ENCODE results near the gene POLR2H. TPM values are rescaled to one million over a fixed set of nuclear protein-coding genes. Genes with fewer than 3 reads are reported as not detected.

The POLR2H gene
- 10 to 100 TPM; 33.0 to 75.1 (median 53.3) TPM for total RNA-seq
- 53.7 TPM for total RNA-seq (2013)
- 16.5 to 108 (median 34.4) reads per million in 29 experiments for total RNA-seq

- H3K36me3 Mint-ChIP-seq, result peaks cover 12% of the 10 kb centered on the region
- CTCF ChIA-PET, result no interaction called here
- peak within 1 kb of the TSS; percentile 85 for H3K27ac ChIP-seq (ENCODE audit: low read length)
- H3K4me1 ChIP-seq (ENCODE audit: control insufficient read depth in 1 of 2, extremely low read depth in 1 of 2, insufficient read depth in 2 of 2, low read length in 2 of 2), result peaks cover 4 to 29% of the 10 kb centered on the region in 2 experiments
- H3K36me3 ChIP-seq (ENCODE audit: control insufficient read depth in 2 of 2, extremely low read depth in 1 of 2, insufficient read depth in 1 of 2, low read length in 1 of 2), result no peaks in the 10 kb centered on the region
- H3K4me3 ChIP-seq (ENCODE audit: control insufficient read depth in 1 of 2, extremely low read depth in 1 of 2, low read length in 1 of 2), result peak within 1 kb of the TSS; percentile 76 to 94
- no peaks in the 10 kb centered on the region for H3K27me3 ChIP-seq (replicated peaks in 1 of 2; ENCODE audit: control insufficient read depth in 2 of 2, extremely low read depth in 1 of 2, insufficient read depth in 2 of 2, low read length in 1 of 2)
- under 1% methylated on average over 56 of the region's 56 CpGs for WGBS (ENCODE audit: insufficient coverage)
- H3K27ac Mint-ChIP-seq, result peak within 1 kb of the TSS; percentile 93 to 94
- ATAC-seq (replicated peaks in 1 of 4), result peak; percentile 31 to 54 (median 48)
- DNase-seq, result peak in 14 of 35 experiments; percentile 6 to 52 (median 30)
- peak within 1 kb of the TSS; percentile 86 to 98 (median 94) for H3K4me3 Mint-ChIP-seq
- no peaks in the 10 kb centered on the region for H3K9me3 ChIP-seq
- peaks cover 26 to 39% (median 27%) of the 10 kb centered on the region in 3 donors for H3K4me1 Mint-ChIP-seq
- H3K27me3 Mint-ChIP-seq, result no peaks in the 10 kb centered on the region
- POLR2A ChIA-PET, result no interaction called here
- no peaks in the 10 kb centered on the region for H3K9me3 Mint-ChIP-seq
Observed at GRCh38 chr3:184361532-184361931, at the start of gene POLR2H, which contains the start of gene CLCN2. Gene POLR2H (plus strand): TSS chr3:184361710. CDS start chr3:184363493, 1,783 bp downstream. Gene CLCN2 (minus strand): TSS chr3:184361605. CDS start chr3:184361479, 126 bp downstream.

GRCh38 chr3:184314363-184314699 is 47.2 kb upstream of the POLR2H start, which contains the start of gene EIF4G1:
Gene EIF4G1 (plus strand): TSS chr3:184314606. CDS start chr3:184315797, 1,191 bp downstream.
- peaks cover 2 to 32% of the 10 kb centered on the region in 2 experiments for H3K4me1 ChIP-seq (ENCODE audit: control insufficient read depth in 1 of 2, extremely low read depth in 1 of 2, insufficient read depth in 2 of 2, low read length in 2 of 2)
- peak within 1 kb of the TSS; percentile 94 for H3K27ac ChIP-seq (ENCODE audit: low read length)
- H3K27me3 ChIP-seq (replicated peaks in 1 of 2; ENCODE audit: control insufficient read depth in 2 of 2, extremely low read depth in 1 of 2, insufficient read depth in 2 of 2, low read length in 1 of 2), result no peaks in the 10 kb centered on the region
- H3K36me3 Mint-ChIP-seq, result peaks cover 14% of the 10 kb centered on the region
- peak within 1 kb of the TSS; percentile 55 to 74 for H3K4me3 ChIP-seq (ENCODE audit: control insufficient read depth in 1 of 2, extremely low read depth in 1 of 2, low read length in 1 of 2)
- ATAC-seq (replicated peaks in 1 of 4) (peak; percentile 87 to 89 (median 88)), DNase-seq (peak; percentile 80 to 97 (median 91))
- CTCF ChIA-PET, result no interaction called here
- POLR2A ChIA-PET, result no interaction called here
- peak within 1 kb of the TSS; percentile 88 to 95 for H3K27ac Mint-ChIP-seq
- peaks cover 29 to 32% (median 31%) of the 10 kb centered on the region in 3 donors for H3K4me1 Mint-ChIP-seq
- H3K36me3 ChIP-seq (ENCODE audit: control insufficient read depth in 2 of 2, extremely low read depth in 1 of 2, insufficient read depth in 1 of 2, low read length in 1 of 2), result peaks cover 0 to 18% of the 10 kb centered on the region in 2 donors
- H3K27me3 Mint-ChIP-seq, result no peaks in the 10 kb centered on the region
- H3K4me3 Mint-ChIP-seq, result peak within 1 kb of the TSS; percentile 78 to 85 (median 79)
- no peaks in the 10 kb centered on the region for H3K9me3 ChIP-seq
- no peaks in the 10 kb centered on the region for H3K9me3 Mint-ChIP-seq
- WGBS (ENCODE audit: insufficient coverage), result 0% methylated on average over 24 of the region's 40 CpGs

GRCh38 chr3:184314700-184315542 is 46.6 kb upstream of the POLR2H start:
- Mint-ChIP-seq H3K27ac (peak overlapping the region; percentile 88 to 95), H3K9me3 (no peaks in the 10 kb centered on the region), H3K4me1 (peaks cover 31 to 36% (median 33%) of the 10 kb centered on the region in 3 donors), H3K36me3 (peaks cover 14% of the 10 kb centered on the region), H3K27me3 (no peaks in the 10 kb centered on the region), H3K4me3 (peak overlapping the region; percentile 78 to 85 (median 79))
- CTCF ChIA-PET, result interaction anchor here in 1 of 2 donors (0.6 kb wide), 2 partner anchors 157 to 228 kb away, joined by 4 to 5 read pairs; no protein-coding TSS in a partner anchor
- peak overlapping the region; percentile 94 for H3K27ac ChIP-seq (ENCODE audit: low read length)
- peak; percentile 64 to 68 (median 66) for ATAC-seq (replicated peaks in 1 of 4)
- POLR2A ChIA-PET, result interaction anchor here (0.6 to 0.7 kb wide), 3 partner anchors 15 to 303 kb away, joined by 3 to 10 read pairs (median 3); no protein-coding TSS in a partner anchor
- H3K27me3 ChIP-seq (replicated peaks in 1 of 2; ENCODE audit: control insufficient read depth in 2 of 2, extremely low read depth in 1 of 2, insufficient read depth in 2 of 2, low read length in 1 of 2), result no peaks in the 10 kb centered on the region
- H3K4me1 ChIP-seq (ENCODE audit: control insufficient read depth in 1 of 2, extremely low read depth in 1 of 2, insufficient read depth in 2 of 2, low read length in 2 of 2), result peaks cover 2 to 37% of the 10 kb centered on the region in 2 experiments
- no peaks in the 10 kb centered on the region for H3K9me3 ChIP-seq
- peak; percentile 32 to 81 (median 65) for DNase-seq
- under 1% methylated on average over 68 of the region's 89 CpGs for WGBS (ENCODE audit: insufficient coverage)
- H3K36me3 ChIP-seq (ENCODE audit: control insufficient read depth in 2 of 2, extremely low read depth in 1 of 2, insufficient read depth in 1 of 2, low read length in 1 of 2), result peaks cover 2 to 21% of the 10 kb centered on the region in 2 donors
- H3K4me3 ChIP-seq (ENCODE audit: control insufficient read depth in 1 of 2, extremely low read depth in 1 of 2, low read length in 1 of 2), result peak overlapping the region; percentile 55 to 74

GRCh38 chr3:184315543-184315867 is 46.0 kb upstream of the POLR2H start:
- DNase-seq, result no peak
- H3K27ac Mint-ChIP-seq, result peak overlapping the region; percentile 88 to 95
- peaks cover 31 to 36% (median 33%) of the 10 kb centered on the region in 3 donors for H3K4me1 Mint-ChIP-seq
- peak overlapping the region; percentile 59 to 85 (median 75) for H3K4me3 Mint-ChIP-seq
- WGBS (ENCODE audit: insufficient coverage), result 10% methylated on average over 2 of the region's 6 CpGs
- no peak for ATAC-seq (replicated peaks in 1 of 4)
- ChIA-PET POLR2A (interaction anchor here (0.6 to 0.7 kb wide), 2 partner anchors 181 to 304 kb away, joined by 3 read pairs; no protein-coding TSS in a partner anchor), CTCF (interaction anchor here in 1 of 2 donors (0.6 kb wide), 1 partner anchor 227 kb away, joined by 5 read pairs; no protein-coding TSS in a partner anchor)
- no peaks in the 10 kb centered on the region for H3K9me3 Mint-ChIP-seq
- H3K4me3 ChIP-seq (ENCODE audit: control insufficient read depth in 1 of 2, extremely low read depth in 1 of 2, low read length in 1 of 2), result peak overlapping the region; percentile 55 to 74
- H3K27me3 ChIP-seq (replicated peaks in 1 of 2; ENCODE audit: control insufficient read depth in 2 of 2, extremely low read depth in 1 of 2, insufficient read depth in 2 of 2, low read length in 1 of 2), result no peaks in the 10 kb centered on the region
- H3K27ac ChIP-seq (ENCODE audit: low read length), result peak overlapping the region; percentile 94
- peaks cover 2 to 26% of the 10 kb centered on the region in 2 donors for H3K36me3 ChIP-seq (ENCODE audit: control insufficient read depth in 2 of 2, extremely low read depth in 1 of 2, insufficient read depth in 1 of 2, low read length in 1 of 2)
- H3K9me3 ChIP-seq, result no peaks in the 10 kb centered on the region
- peaks cover 15% of the 10 kb centered on the region for H3K36me3 Mint-ChIP-seq
- no peaks in the 10 kb centered on the region for H3K27me3 Mint-ChIP-seq
- peaks cover 2 to 37% of the 10 kb centered on the region in 2 experiments for H3K4me1 ChIP-seq (ENCODE audit: control insufficient read depth in 1 of 2, extremely low read depth in 1 of 2, insufficient read depth in 2 of 2, low read length in 2 of 2)

GRCh38 chr3:184315871-184316661 is 45.4 kb upstream of the POLR2H start:
- peaks cover 21% of the 10 kb centered on the region for H3K36me3 Mint-ChIP-seq
- H3K4me1 ChIP-seq (ENCODE audit: control insufficient read depth in 1 of 2, extremely low read depth in 1 of 2, insufficient read depth in 2 of 2, low read length in 2 of 2), result peaks cover 2 to 37% of the 10 kb centered on the region in 2 experiments
- ATAC-seq (replicated peaks in 1 of 4) (no peak), DNase-seq (peak in 3 of 35 experiments; percentile 9 to 25 (median 17))
- WGBS (ENCODE audit: insufficient coverage), result 53% methylated on average over 3 of the region's 16 CpGs
- H3K9me3 Mint-ChIP-seq, result no peaks in the 10 kb centered on the region
- ChIA-PET CTCF (interaction anchor here (0.6 kb wide), 2 partner anchors 93 to 227 kb away, joined by 3 to 5 read pairs; no protein-coding TSS in a partner anchor), POLR2A (interaction anchor here (0.6 to 1.0 kb wide), 2 partner anchors 125 to 135 kb away, joined by 3 read pairs; no protein-coding TSS in a partner anchor)
- H3K27ac Mint-ChIP-seq, result peak overlapping the region; percentile 84 to 88
- peaks cover 5 to 32% of the 10 kb centered on the region in 2 donors for H3K36me3 ChIP-seq (ENCODE audit: control insufficient read depth in 2 of 2, extremely low read depth in 1 of 2, insufficient read depth in 1 of 2, low read length in 1 of 2)
- H3K4me3 Mint-ChIP-seq, result peak overlapping the region; percentile 59 to 85 (median 75)
- H3K9me3 ChIP-seq, result no peaks in the 10 kb centered on the region
- no peaks in the 10 kb centered on the region for H3K27me3 Mint-ChIP-seq
- H3K27me3 ChIP-seq (replicated peaks in 1 of 2; ENCODE audit: control insufficient read depth in 2 of 2, extremely low read depth in 1 of 2, insufficient read depth in 2 of 2, low read length in 1 of 2), result no peaks in the 10 kb centered on the region
- H3K4me1 Mint-ChIP-seq, result peaks cover 31 to 36% (median 33%) of the 10 kb centered on the region in 3 donors
- H3K4me3 ChIP-seq (ENCODE audit: control insufficient read depth in 1 of 2, extremely low read depth in 1 of 2, low read length in 1 of 2), result peak overlapping the region in 1 of 2 donors; percentile 74
- peak overlapping the region; percentile 94 for H3K27ac ChIP-seq (ENCODE audit: low read length)
